ENCODE results near the gene GCGR. TPM values are rescaled to one million over a fixed set of nuclear protein-coding genes. Genes with fewer than 3 reads are reported as not detected.

Gene GCGR
- polyA plus RNA-seq, 2 of the 4 experiments (the other 2 are of a cell fraction): 0.19 to 0.45 TPM

DNA sequence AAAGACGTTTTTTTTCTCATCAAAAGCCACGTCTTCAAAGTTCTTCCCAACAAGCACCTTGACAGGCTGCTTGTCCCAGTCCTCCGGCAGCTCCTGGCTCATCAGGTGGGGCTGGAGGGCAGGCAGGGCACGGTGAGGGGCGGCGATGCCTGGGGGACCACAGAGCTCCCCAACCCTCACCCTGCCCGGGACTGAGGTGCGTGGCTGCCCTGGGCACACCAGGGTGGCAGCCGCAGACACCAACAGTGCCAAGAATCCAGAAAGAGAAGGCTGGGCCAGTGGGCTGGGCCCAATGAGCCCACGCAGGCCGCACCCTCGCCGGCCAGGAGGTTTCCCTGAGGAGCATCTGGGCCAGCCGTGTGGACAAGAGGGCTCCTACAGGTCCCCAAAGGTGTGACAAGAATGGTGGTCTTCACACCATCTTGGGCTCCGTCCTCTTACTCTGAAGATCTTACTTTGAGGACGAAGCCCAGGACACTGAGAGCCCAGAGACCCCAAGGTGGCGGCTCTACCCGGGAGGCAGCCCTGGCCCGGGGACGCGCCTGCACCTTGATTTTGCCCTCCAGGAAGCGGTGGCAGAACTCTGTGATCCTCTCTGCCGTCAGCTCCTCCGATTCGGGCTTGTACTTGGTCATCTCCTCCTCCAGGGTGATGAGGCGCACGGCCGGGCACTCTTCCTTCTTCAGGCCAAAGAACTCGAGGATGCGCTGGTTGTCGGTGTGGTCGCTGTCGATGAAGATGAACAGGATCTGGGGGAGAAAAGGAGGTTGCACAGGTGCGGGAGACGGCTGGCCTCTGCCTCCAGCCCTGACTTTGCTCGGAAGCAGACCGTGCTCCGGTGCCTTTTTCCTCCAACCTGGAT, 42.2 kb downstream of the GCGR start:
- ATAC-seq: no peak
- POLR2A ChIA-PET: interaction anchor here (0.8 to 2.1 kb wide), 3 partner anchors 9 to 13 kb away, joined by 3 to 7 read pairs (median 5); partner anchors contain the start of gene MCRIP1
- no peaks in the 10 kb centered on the region for H3K9me3 ChIP-seq

DNA sequence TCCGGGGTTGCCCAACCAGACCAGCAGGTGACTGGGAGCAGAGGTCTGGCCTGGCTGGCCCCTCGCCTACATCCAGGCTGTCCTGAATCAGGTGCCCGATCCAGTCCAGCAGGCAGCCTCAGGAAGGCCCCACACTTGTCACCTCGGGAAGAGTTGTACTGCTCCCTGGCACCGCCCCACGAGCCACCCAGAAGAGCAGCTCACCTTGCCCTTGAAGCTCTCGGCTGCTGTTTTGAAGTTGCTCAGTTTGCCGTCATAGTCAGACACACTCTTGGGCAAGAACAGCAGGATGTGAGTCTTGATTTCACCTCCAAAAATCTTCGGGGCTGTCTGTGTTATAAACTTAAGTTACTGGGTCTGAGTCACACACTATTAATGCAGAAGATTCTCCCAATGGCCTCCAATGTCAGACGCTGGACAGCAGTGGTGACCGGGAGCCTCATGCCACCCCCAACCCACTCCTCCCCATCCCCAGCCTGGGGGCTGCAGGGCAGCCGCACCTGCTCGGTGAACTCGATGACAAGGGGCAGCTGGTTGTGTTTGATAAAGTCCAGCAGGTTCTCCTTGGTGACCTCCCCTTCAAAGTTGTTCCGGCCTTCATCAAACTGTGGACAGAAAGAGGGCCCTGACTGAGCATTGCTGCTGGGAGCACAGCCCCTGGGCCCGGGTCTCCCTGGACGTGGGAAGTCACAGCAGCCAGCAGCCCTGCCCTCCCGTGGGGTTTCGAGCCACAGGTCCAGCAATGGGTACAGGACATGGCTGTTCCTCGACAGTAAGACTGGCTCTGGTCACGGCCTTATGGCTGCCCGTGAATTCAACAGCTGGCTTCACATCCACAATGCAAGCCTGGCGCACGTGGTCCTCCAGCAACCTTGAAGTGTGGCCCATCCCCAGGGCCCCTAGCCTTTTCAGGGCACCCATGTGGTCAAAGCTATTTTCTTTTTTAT, 43.1 kb downstream of the GCGR start:
- no peaks in the 10 kb centered on the region for H3K9me3 ChIP-seq
- no peak for DNase-seq (ENCODE audit: low read depth in 1 of 2, low spot score in 1 of 2)
- no peak for FAIRE-seq
- no peak for ATAC-seq
- H3K4me3 ChIP-seq: no peak overlapping the region
- POLR2A ChIA-PET: interaction anchor here (0.7 to 1.2 kb wide), 3 partner anchors 14 to 335 kb away, joined by 3 to 6 read pairs (median 4); partner anchors contain the start of genes ACTG1, MCRIP1 and P4HB
- CTCF ChIA-PET: interaction anchor here (1.3 to 12.1 kb wide), 3 partner anchors 13 to 113 kb away, joined by 4 to 96 read pairs (median 6); partner anchors contain the start of gene MCRIP1
- no peaks in the 10 kb centered on the region for H3K4me1 ChIP-seq
- TF ChIP-seq HOXB5 (CRISPR knock-in tag; IDR thresholded peaks at IDR 0.05) (no peak), RFX5 (IDR thresholded peaks at IDR 0.05) (no peak), RCOR1 (IDR thresholded peaks at IDR 0.05; ENCODE audit: low read depth, low read length) (no peak)
- TF ChIP-seq, protein P1, sequence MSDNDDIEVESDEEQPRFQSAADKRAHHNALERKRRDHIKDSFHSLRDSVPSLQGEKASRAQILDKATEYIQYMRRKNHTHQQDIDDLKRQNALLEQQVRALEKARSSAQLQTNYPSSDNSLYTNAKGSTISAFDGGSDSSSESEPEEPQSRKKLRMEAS (IDR thresholded peaks at IDR 0.05): no peak
- WGBS (ENCODE audit: missing lambda C conversion rate): 89% methylated on average over 24 of the region's 24 CpGs
- no peak overlapping the region for H3K27ac ChIP-seq
- H3K4me2 ChIP-seq: no peak overlapping the region

More for the DNA sequence above, 42.2 kb downstream of the GCGR start:
- CTCF ChIA-PET: interaction anchor here (1.0 to 12.1 kb wide), 2 partner anchors 24 to 113 kb away, joined by 5 to 96 read pairs; no protein-coding TSS in a partner anchor
- FAIRE-seq (no peak), DNase-seq (ENCODE audit: low read depth in 1 of 2, low spot score in 1 of 2) (no peak)
- H3K4me3 ChIP-seq: no peak overlapping the region
- H3K4me1 ChIP-seq: no peaks in the 10 kb centered on the region
- no peak overlapping the region for H3K27ac ChIP-seq
- TF ChIP-seq KDM1A (IDR thresholded peaks at IDR 0.05; ENCODE audit: low read depth): no peak
- no peak for TF ChIP-seq CBX2 (IDR thresholded peaks at IDR 0.05; ENCODE audit: borderline replicate concordance, low read depth)
- no peak for TF ChIP-seq FOXS1 (CRISPR knock-in tag; IDR thresholded peaks at IDR 0.05)
- TF ChIP-seq ZFP36 (IDR thresholded peaks at IDR 0.05; ENCODE audit: borderline replicate concordance, partially characterized antibody): no peak
- no peak for TF ChIP-seq MAZ (IDR thresholded peaks at IDR 0.05; ENCODE audit: borderline replicate concordance, low read depth, low read length)
- TF ChIP-seq, protein P2, sequence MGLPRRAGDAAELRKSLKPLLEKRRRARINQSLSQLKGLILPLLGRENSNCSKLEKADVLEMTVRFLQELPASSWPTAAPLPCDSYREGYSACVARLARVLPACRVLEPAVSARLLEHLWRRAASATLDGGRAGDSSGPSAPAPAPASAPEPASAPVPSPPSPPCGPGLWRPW (IDR thresholded peaks at IDR 0.05): no peak
- TF ChIP-seq SREBF2 (IDR thresholded peaks at IDR 0.05): no peak
- no peak for TF ChIP-seq TFCP2L1 (CRISPR knock-in tag; IDR thresholded peaks at IDR 0.05)
- TF ChIP-seq ZNF302 (CRISPR knock-in tag; IDR thresholded peaks at IDR 0.05): no peak
- WGBS (ENCODE audit: missing lambda C conversion rate): 93% methylated on average over 38 of the region's 38 CpGs
- no peak overlapping the region for H3K4me2 ChIP-seq

DNA sequence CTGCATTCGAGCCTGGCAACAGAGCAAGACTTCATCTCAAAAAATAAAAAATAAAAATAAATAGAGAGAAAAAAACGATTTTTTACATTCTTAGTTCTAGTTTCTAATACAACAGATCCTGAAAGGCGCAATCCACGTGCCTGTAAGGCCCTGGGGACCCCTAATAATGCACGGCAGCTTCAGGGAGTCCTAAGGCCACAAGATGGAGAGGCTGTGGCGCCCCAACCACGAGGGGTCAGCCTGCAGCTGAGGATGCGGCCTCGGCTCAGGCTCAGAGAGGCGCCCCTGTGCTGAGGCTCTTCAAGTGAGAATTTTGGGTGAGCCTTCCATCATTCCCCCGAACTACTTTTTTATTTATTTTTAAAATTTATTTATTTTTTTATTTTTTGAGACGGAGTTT, 45.5 kb downstream of the GCGR start:
- ATAC-seq (no peak), FAIRE-seq (no peak), DNase-seq (ENCODE audit: low read depth in 1 of 2, low spot score in 1 of 2) (no peak)
- Histone ChIP-seq H3K9me3 (no peaks in the 10 kb centered on the region), H3K4me1 (no peaks in the 10 kb centered on the region), H3K4me2 (no peak overlapping the region), H3K27ac (no peak overlapping the region), H3K4me3 (no peak overlapping the region)
- WGBS (ENCODE audit: missing lambda C conversion rate): 88% methylated on average over 12 of the region's 12 CpGs
- ChIA-PET CTCF (interaction anchor here (1.5 to 12.1 kb wide), 2 partner anchors 20 to 116 kb away, joined by 5 to 96 read pairs; no protein-coding TSS in a partner anchor), POLR2A (interaction anchor here (1.1 kb wide), 1 partner anchor 16 kb away, joined by 3 read pairs; the partner anchor contains the start of gene MCRIP1)
- TF ChIP-seq FOSL2 (IDR thresholded peaks at IDR 0.05) (no peak), FOSL2 (CRISPR knock-in tag; IDR thresholded peaks at IDR 0.05) (no peak), RCOR1 (IDR thresholded peaks at IDR 0.05; ENCODE audit: low read depth, low read length) (no peak), RFX5 (IDR thresholded peaks at IDR 0.05) (no peak)

DNA sequence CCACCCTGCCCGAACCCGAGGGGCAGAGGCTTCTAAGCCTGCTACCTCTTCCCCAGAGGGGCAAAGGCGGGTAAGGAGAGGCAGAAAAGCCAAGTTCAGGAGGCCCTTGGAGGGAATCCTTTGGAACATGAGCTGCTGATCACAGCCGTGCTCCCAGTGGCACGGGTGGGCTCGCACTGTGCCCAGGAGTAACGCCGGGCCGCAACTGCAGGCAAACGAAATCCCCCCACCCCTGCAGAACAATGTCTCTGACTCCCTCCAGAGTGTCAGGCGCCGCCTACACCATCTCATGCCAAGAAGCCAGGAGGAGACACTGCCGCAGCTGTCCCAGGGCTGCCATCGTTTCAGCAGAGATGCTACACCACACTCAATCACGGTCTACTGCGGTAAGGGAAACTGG, 47.5 kb downstream of the GCGR start:
- ATAC-seq (no peak), FAIRE-seq (no peak), DNase-seq (ENCODE audit: low read depth in 1 of 2, low spot score in 1 of 2) (no peak)
- ChIA-PET CTCF (interaction anchor here (0.9 to 12.1 kb wide), 3 partner anchors 25 to 118 kb away, joined by 3 to 96 read pairs (median 16); no protein-coding TSS in a partner anchor), POLR2A (interaction anchor here (1.0 kb wide), 1 partner anchor 18 kb away, joined by 4 read pairs; the partner anchor contains the start of gene MCRIP1)
- H3K4me3 ChIP-seq: no peak overlapping the region
- no peaks in the 10 kb centered on the region for H3K4me1 ChIP-seq
- H3K9me3 ChIP-seq: no peaks in the 10 kb centered on the region
- H3K4me2 ChIP-seq: no peak overlapping the region
- no peak overlapping the region for H3K27ac ChIP-seq
- WGBS (ENCODE audit: missing lambda C conversion rate): 96% methylated on average over 16 of the region's 16 CpGs
- TF ChIP-seq CTCF (IDR thresholded peaks at IDR 0.05): no peak
- TF ChIP-seq EP300 (IDR thresholded peaks at IDR 0.05): no peak
- TF ChIP-seq HEYL (CRISPR knock-in tag; IDR thresholded peaks at IDR 0.05): no peak
- no peak for TF ChIP-seq FOXS1 (CRISPR knock-in tag; IDR thresholded peaks at IDR 0.05)
- TF ChIP-seq, protein P3, sequence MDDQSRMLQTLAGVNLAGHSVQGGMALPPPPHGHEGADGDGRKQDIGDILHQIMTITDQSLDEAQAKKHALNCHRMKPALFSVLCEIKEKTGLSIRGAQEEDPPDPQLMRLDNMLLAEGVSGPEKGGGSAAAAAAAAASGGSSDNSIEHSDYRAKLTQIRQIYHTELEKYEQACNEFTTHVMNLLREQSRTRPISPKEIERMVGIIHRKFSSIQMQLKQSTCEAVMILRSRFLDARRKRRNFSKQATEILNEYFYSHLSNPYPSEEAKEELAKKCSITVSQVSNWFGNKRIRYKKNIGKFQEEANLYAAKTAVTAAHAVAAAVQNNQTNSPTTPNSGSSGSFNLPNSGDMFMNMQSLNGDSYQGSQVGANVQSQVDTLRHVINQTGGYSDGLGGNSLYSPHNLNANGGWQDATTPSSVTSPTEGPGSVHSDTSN (IDR thresholded peaks at IDR 0.05): no peak
- TF ChIP-seq PHF8 (IDR thresholded peaks at IDR 0.05; ENCODE audit: borderline replicate concordance, low read depth): no peak
- TF ChIP-seq SREBF2 (IDR thresholded peaks at IDR 0.05): no peak
- TF ChIP-seq POLR2A (IDR thresholded peaks at IDR 0.05; ENCODE audit: low read length): no peak
- TF ChIP-seq EHMT2 (IDR thresholded peaks at IDR 0.05; ENCODE audit: low read depth): no peak
- no peak for TF ChIP-seq RAD21 (conservative IDR thresholded peaks at IDR 0.05 in 1 of 2, IDR thresholded peaks at IDR 0.05 in 1 of 2)
- no peak for TF ChIP-seq NFE2L2 (conservative IDR thresholded peaks at IDR 0.05; ENCODE audit: low read length)
- TF ChIP-seq JUNB (IDR thresholded peaks at IDR 0.05): no peak
